WERI-Rb-1 (cell line): ENCODE results near the gene CD109.
"Not testable (repeated sequence)": the region's sequence is repeated elsewhere in the genome, so short reads cannot be mapped to it uniquely, and the experiment has no call there.

Source experiments
- DNase-seq: peaks from one replicate; pipeline ENCODE4 v3.0.0-alpha.2; 2020
- H3K27ac ChIP-seq: fragments of 250-450 bp; sonication (Bioruptor Pico); 2 replicates; pipeline ENCODE4 v1.5.1; 2020; ENCODE audit warnings: mild to moderate bottlenecking, moderate library complexity
- H3K27me3 ChIP-seq: fragments of 250-450 bp; sonication (Bioruptor Pico); 2 replicates; pipeline ENCODE4 v1.5.1; 2021; ENCODE audit warnings: mild to moderate bottlenecking, low read depth, moderate library complexity; ENCODE audit not compliant: insufficient read depth, severe bottlenecking
- H3K36me3 ChIP-seq: fragments of 250-450 bp; sonication (Bioruptor Pico); 2 replicates; pipeline ENCODE4 v1.5.1; 2020; ENCODE audit warnings: mild to moderate bottlenecking, moderate library complexity
- H3K4me3 ChIP-seq: 2 replicates; pipeline ENCODE4 v1.5.1; 2011; ENCODE audit warnings: low read depth, mild to moderate bottlenecking, control low read depth, low read length
- H3K9me3 ChIP-seq: fragments of 250-450 bp; sonication (Bioruptor Pico); 2 replicates; pipeline ENCODE4 v1.5.1; 2021; ENCODE audit warnings: mild to moderate bottlenecking, moderate library complexity; ENCODE audit not compliant: severe bottlenecking
- TF ChIP-seq, protein P1 (sequence below): IDR thresholded peaks from 2 replicates; pipeline ENCODE4 v1.5.1; 2011; ENCODE audit warnings: low read depth, mild to moderate bottlenecking, control low read depth, inconsistent platforms, low read length

CD109 gene

DNA sequence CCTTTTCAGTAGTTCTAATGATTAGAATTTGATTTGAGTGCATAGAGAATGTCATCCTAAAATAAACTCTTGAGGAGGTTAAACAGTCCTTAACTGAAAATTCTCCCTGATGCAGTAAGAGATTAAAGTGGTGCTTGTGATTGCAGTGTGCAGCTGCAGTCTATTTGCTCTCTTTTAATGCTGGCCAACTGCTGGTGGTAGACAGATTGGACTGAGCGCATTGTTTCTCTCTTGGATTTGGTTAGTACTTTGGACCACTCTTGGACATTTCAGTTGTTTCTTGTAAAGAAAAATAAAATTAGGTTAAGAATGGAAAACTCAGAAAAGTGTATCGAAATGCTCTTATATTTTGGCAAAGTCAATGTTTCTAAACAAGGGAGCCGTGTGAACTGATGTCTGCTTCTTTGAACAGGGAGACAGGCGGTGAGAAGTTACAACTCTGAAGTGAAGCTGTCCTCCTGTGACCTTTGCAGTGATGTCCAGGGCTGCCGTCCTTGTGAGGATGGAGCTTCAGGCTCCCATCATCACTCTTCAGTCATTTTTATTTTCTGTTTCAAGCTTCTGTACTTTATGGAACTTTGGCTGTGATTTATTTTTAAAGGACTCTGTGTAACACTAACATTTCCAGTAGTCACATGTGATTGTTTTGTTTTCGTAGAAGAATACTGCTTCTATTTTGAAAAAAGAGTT, 127.2 kb downstream of the CD109 start:
- DNase-seq, result no peak
- Histone ChIP-seq H3K9me3 (no peaks in the 10 kb centered on the region), H3K27me3 (no peaks in the 10 kb centered on the region), H3K4me3 (no peak overlapping the region), H3K36me3 (no peaks in the 10 kb centered on the region), H3K27ac (no peak overlapping the region)
- TF ChIP-seq, protein P1, sequence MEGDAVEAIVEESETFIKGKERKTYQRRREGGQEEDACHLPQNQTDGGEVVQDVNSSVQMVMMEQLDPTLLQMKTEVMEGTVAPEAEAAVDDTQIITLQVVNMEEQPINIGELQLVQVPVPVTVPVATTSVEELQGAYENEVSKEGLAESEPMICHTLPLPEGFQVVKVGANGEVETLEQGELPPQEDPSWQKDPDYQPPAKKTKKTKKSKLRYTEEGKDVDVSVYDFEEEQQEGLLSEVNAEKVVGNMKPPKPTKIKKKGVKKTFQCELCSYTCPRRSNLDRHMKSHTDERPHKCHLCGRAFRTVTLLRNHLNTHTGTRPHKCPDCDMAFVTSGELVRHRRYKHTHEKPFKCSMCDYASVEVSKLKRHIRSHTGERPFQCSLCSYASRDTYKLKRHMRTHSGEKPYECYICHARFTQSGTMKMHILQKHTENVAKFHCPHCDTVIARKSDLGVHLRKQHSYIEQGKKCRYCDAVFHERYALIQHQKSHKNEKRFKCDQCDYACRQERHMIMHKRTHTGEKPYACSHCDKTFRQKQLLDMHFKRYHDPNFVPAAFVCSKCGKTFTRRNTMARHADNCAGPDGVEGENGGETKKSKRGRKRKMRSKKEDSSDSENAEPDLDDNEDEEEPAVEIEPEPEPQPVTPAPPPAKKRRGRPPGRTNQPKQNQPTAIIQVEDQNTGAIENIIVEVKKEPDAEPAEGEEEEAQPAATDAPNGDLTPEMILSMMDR, result no peak

DNA sequence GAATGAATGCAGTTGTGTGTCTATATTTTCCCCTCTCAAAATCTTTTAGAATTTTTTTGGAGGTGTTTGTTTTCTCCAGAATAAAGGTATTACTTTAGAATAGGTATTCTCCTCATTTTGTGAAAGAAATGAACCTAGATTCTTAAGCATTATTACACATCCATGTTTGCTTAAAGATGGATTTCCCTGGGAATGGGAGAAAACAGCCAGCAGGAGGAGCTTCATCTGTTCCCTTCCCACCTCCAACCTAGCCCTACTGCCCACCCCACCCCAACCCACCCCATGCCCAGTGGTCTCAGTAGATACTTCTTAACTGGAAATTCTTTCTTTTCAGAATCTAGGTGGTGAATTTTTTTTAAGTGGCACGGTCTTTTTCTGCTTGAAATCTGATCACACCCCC, 127.8 kb downstream of the CD109 start:
- DNase-seq, result no peak
- no peak overlapping the region for H3K4me3 ChIP-seq
- no peaks in the 10 kb centered on the region for H3K27me3 ChIP-seq
- TF ChIP-seq, protein P1, result no peak
- no peaks in the 10 kb centered on the region for H3K9me3 ChIP-seq
- no peak overlapping the region for H3K27ac ChIP-seq
- no peaks in the 10 kb centered on the region for H3K36me3 ChIP-seq

GRCh38 chr6:73826571-73826970, 130.6 kb downstream of the CD109 start:
- H3K4me3 ChIP-seq, result no peak overlapping the region
- H3K27me3 ChIP-seq, result no peaks in the 10 kb centered on the region
- DNase-seq, result no peak
- H3K36me3 ChIP-seq, result no peaks in the 10 kb centered on the region
- no peak overlapping the region for H3K27ac ChIP-seq
- H3K9me3 ChIP-seq, result no peaks in the 10 kb centered on the region
- TF ChIP-seq, protein P1, result no peak

DNA sequence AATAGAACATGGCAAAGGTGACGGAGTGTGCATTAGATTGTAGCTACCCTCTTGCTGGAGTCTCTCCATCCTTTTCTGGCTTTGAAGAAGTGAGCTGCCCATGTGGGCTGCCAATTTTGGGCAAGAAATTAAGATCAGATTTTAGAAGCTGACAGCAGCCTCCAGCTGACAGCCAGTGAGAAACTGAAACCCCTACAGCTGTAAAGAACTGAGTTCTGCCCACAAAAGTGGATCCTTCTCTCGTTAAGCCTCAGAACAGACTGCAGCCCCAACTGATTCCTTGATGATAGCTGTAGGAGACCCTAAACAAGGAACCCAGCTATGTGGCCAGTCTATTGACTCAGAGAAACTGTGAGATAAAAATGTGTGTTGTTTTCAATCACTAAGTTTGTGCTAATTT, 134.1 kb downstream of the CD109 start:
- no peak for DNase-seq
- Histone ChIP-seq H3K4me3 (no peak overlapping the region), H3K27ac (no peak overlapping the region), H3K27me3 (no peaks in the 10 kb centered on the region), H3K36me3 (no peaks in the 10 kb centered on the region), H3K9me3 (no peaks in the 10 kb centered on the region)
- TF ChIP-seq, protein P1, result no peak

- H3K27me3 ChIP-seq, result no peaks in the 10 kb centered on the region
- TF ChIP-seq, protein P1, result no peak
- no peak for DNase-seq
- no peaks in the 10 kb centered on the region for H3K9me3 ChIP-seq
- H3K27ac ChIP-seq, result no peak overlapping the region
- no peak overlapping the region for H3K4me3 ChIP-seq
- no peaks in the 10 kb centered on the region for H3K36me3 ChIP-seq
These were observed 136.3 kb downstream of the CD109 start for GRCh38 chr6:73832313-73832712.

DNA sequence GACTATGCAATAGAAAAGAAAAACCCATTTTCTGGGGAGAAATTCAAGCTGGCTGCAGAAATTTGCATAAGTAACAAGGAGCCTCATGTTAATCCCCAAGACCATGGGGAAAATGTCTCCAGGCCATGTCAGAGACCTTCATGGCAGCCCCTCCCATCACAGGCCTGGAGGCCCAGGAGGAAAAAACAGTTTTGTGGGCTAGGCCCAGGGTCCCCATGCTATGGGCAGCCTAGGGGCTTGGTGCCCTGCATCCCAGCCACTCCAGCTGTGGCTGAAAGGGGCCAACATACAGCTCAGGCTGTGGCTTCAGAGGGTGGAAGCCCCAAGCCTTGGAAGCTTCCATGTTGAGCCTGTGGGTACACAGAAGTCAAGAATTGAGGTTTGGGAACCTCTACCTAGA, 148.7 kb downstream of the CD109 start:
- not testable (repeated sequence) for H3K27ac ChIP-seq, H3K27me3 ChIP-seq, H3K9me3 ChIP-seq, DNase-seq, H3K4me3 ChIP-seq, H3K36me3 ChIP-seq

GRCh38 chr6:73851048-73851447, 155.0 kb downstream of the CD109 start:
- not testable (repeated sequence) for H3K27me3 ChIP-seq, DNase-seq, H3K9me3 ChIP-seq, H3K4me3 ChIP-seq, H3K36me3 ChIP-seq, H3K27ac ChIP-seq
